ENCODE data around the gene PKP2. TPM values are rescaled to one million over a fixed set of nuclear protein-coding genes. Genes with fewer than 3 reads are reported as not detected.

PKP2 gene
- total and polyA plus RNA-seq, 2 of the 13 experiments (the other 11 are each of a cell fraction or from before 2014, with no cell fraction given), result 15.1 to 25.3 TPM

DNA sequence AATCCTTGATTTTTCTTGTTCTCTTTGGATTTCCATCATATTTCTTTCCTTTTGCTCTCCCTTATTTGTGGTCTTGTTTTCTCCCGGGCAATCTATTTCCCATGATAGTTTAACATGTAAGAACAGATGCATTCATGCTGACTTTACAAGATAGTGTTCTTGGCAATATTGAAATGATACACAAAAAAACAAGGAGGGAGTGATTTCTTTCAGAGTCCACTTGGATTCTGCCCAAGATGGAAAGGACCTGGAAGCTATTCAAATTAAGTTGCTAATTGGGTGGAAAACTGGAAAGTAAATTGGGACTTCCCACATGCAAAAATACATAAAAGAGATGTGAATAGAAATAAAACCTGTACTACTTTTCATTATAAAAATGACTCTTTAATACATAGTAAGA is 126.4 kb downstream of the PKP2 start:
- no peaks in the 10 kb centered on the region for H3K36me3 ChIP-seq (replicated peaks in 1 of 2; ENCODE audit: control insufficient read depth in 1 of 2, insufficient read depth in 2 of 2, low read length in 2 of 2)
- ATAC-seq (no peak), FAIRE-seq (no peak), DNase-seq (ENCODE audit: low spot score) (no peak)
- H4K20me1 ChIP-seq (ENCODE audit: insufficient read depth, low read length), result no peaks in the 10 kb centered on the region
- in situ Hi-C loops (cut with HindIII; ENCODE audit: extremely low pct_ligation_motif_present, low pct_unique_long_range_greater_than_20kb) (loop anchor here (25.0 kb wide), 1 partner anchor 642 kb away; no protein-coding TSS in a partner anchor), intact Hi-C loops (cut with micrococcal nuclease; ENCODE audit: unreplicated experiment) (no loop called here)
- no peak overlapping the region for H3K4me3 ChIP-seq (replicated peaks in 1 of 3; ENCODE audit: insufficient read depth in 1 of 3, low read depth in 2 of 3, low read length in 3 of 3)
- TF ChIP-seq, protein P1, sequence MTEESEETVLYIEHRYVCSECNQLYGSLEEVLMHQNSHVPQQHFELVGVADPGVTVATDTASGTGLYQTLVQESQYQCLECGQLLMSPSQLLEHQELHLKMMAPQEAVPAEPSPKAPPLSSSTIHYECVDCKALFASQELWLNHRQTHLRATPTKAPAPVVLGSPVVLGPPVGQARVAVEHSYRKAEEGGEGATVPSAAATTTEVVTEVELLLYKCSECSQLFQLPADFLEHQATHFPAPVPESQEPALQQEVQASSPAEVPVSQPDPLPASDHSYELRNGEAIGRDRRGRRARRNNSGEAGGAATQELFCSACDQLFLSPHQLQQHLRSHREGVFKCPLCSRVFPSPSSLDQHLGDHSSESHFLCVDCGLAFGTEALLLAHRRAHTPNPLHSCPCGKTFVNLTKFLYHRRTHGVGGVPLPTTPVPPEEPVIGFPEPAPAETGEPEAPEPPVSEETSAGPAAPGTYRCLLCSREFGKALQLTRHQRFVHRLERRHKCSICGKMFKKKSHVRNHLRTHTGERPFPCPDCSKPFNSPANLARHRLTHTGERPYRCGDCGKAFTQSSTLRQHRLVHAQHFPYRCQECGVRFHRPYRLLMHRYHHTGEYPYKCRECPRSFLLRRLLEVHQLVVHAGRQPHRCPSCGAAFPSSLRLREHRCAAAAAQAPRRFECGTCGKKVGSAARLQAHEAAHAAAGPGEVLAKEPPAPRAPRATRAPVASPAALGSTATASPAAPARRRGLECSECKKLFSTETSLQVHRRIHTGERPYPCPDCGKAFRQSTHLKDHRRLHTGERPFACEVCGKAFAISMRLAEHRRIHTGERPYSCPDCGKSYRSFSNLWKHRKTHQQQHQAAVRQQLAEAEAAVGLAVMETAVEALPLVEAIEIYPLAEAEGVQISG (CRISPR knock-in tag; IDR thresholded peaks at IDR 0.05), result no peak
- TF ChIP-seq HCFC1 (IDR thresholded peaks at IDR 0.05; ENCODE audit: low read depth, low read length) (no peak), ZNF563 (CRISPR knock-in tag; IDR thresholded peaks at IDR 0.05) (no peak)
- TF ChIP-seq, protein P2, sequence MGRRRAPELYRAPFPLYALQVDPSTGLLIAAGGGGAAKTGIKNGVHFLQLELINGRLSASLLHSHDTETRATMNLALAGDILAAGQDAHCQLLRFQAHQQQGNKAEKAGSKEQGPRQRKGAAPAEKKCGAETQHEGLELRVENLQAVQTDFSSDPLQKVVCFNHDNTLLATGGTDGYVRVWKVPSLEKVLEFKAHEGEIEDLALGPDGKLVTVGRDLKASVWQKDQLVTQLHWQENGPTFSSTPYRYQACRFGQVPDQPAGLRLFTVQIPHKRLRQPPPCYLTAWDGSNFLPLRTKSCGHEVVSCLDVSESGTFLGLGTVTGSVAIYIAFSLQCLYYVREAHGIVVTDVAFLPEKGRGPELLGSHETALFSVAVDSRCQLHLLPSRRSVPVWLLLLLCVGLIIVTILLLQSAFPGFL (CRISPR knock-in tag; IDR thresholded peaks at IDR 0.05), result no peak
- BruUV-seq (replicated peaks), result no TSS peak
- H3K27ac ChIP-seq (ENCODE audit: extremely low read length, insufficient read depth, low read length), result no peak overlapping the region
- H3K4me1 ChIP-seq (ENCODE audit: insufficient read depth, low read length), result no peaks in the 10 kb centered on the region
- H3K79me2 ChIP-seq (ENCODE audit: insufficient read depth, low read length), result no peaks in the 10 kb centered on the region
- H2AFZ ChIP-seq (ENCODE audit: low read length), result no peak overlapping the region
- no peak overlapping the region for H3K9ac ChIP-seq (ENCODE audit: insufficient read depth, low read depth, low read length)
- H3K9me3 ChIP-seq (ENCODE audit: low read length), result no peaks in the 10 kb centered on the region
- 0% methylated on average over 1 of the region's 1 CpG for WGBS (ENCODE audit: low lambda C conversion rate)
- POLR2A ChIA-PET, result no interaction called here
- no peak overlapping the region for H3K4me2 ChIP-seq (ENCODE audit: low read depth, low read length)
- H3K27me3 ChIP-seq (ENCODE audit: control insufficient read depth in 1 of 2, insufficient read depth in 2 of 2, low read length in 2 of 2), result no peaks in the 10 kb centered on the region
- CTCF ChIA-PET (ENCODE audit: low intra/inter-chr PET ratio, low total read pairs), result no interaction called here

- Histone ChIP-seq H4K20me1 (ENCODE audit: insufficient read depth, low read length) (no peaks in the 10 kb centered on the region), H3K9ac (ENCODE audit: insufficient read depth, low read depth, low read length) (no peak overlapping the region), H3K27ac (ENCODE audit: extremely low read length, insufficient read depth, low read length) (no peak overlapping the region), H3K4me3 (replicated peaks in 1 of 3; ENCODE audit: insufficient read depth in 1 of 3, low read depth in 2 of 3, low read length in 3 of 3) (no peak overlapping the region), H3K27me3 (ENCODE audit: control insufficient read depth in 1 of 2, insufficient read depth in 2 of 2, low read length in 2 of 2) (no peaks in the 10 kb centered on the region), H3K36me3 (replicated peaks in 1 of 2; ENCODE audit: control insufficient read depth in 1 of 2, insufficient read depth in 2 of 2, low read length in 2 of 2) (no peaks in the 10 kb centered on the region), H3K9me3 (ENCODE audit: low read length) (no peaks in the 10 kb centered on the region), H2AFZ (ENCODE audit: low read length) (no peak overlapping the region), H3K4me1 (ENCODE audit: insufficient read depth, low read length) (no peaks in the 10 kb centered on the region), H3K79me2 (ENCODE audit: insufficient read depth, low read length) (no peaks in the 10 kb centered on the region), H3K4me2 (ENCODE audit: low read depth, low read length) (no peak overlapping the region)
- WGBS (ENCODE audit: low lambda C conversion rate), result 0% methylated on average over 4 of the region's 4 CpGs
- CTCF ChIA-PET (ENCODE audit: low intra/inter-chr PET ratio, low total read pairs), result no interaction called here
- FAIRE-seq (no peak), DNase-seq (ENCODE audit: low spot score) (no peak), ATAC-seq (no peak)
- POLR2A ChIA-PET, result no interaction called here
- in situ Hi-C loops (cut with HindIII; ENCODE audit: extremely low pct_ligation_motif_present, low pct_unique_long_range_greater_than_20kb) (loop anchor here (25.0 kb wide), 1 partner anchor 644 kb away; no protein-coding TSS in a partner anchor), intact Hi-C loops (cut with micrococcal nuclease; ENCODE audit: unreplicated experiment) (no loop called here)
- no peak for TF ChIP-seq JARID2 (CRISPR knock-in tag; IDR thresholded peaks at IDR 0.05; ENCODE audit: insufficient replicate concordance)
- no peak for TF ChIP-seq TFDP1 (CRISPR knock-in tag; IDR thresholded peaks at IDR 0.05; ENCODE audit: borderline replicate concordance)
- TF ChIP-seq, protein P3, sequence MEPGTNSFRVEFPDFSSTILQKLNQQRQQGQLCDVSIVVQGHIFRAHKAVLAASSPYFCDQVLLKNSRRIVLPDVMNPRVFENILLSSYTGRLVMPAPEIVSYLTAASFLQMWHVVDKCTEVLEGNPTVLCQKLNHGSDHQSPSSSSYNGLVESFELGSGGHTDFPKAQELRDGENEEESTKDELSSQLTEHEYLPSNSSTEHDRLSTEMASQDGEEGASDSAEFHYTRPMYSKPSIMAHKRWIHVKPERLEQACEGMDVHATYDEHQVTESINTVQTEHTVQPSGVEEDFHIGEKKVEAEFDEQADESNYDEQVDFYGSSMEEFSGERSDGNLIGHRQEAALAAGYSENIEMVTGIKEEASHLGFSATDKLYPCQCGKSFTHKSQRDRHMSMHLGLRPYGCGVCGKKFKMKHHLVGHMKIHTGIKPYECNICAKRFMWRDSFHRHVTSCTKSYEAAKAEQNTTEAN (CRISPR knock-in tag; conservative IDR thresholded peaks at IDR 0.05), result no peak
- no TSS peak for BruUV-seq (replicated peaks)
Measured at GRCh38 chr12:32768518-32768917, 128.1 kb downstream of the PKP2 start.
